SJSA1 (cell line): ENCODE results near the gene PPP1R36. TPM values are rescaled to one million over a fixed set of nuclear protein-coding genes. Genes with fewer than 3 reads are reported as not detected.
"Not testable (repeated sequence)": the region's sequence is repeated elsewhere in the genome, so short reads cannot be mapped to it uniquely, and the experiment has no call there.

ENCODE experiments used
- DNase-seq, 2 experiments: peaks; one replicate each; pipeline ENCODE4 v3.0.0-alpha.2; 2015 to 2020; ENCODE audit warnings: low spot score in 2 of 2, low read depth in 1 of 2
- H3K27ac ChIP-seq: fragments of 250-450 bp; sonication (Bioruptor Pico); 2 replicates; pipeline ENCODE4 v1.5.1; 2020; ENCODE audit warnings: mild to moderate bottlenecking, moderate library complexity
- H3K27me3 ChIP-seq: fragments of 250-450 bp; sonication (Bioruptor Pico); replicated peaks from 2 replicates; pipeline ENCODE4 v1.5.1; 2020; ENCODE audit warnings: mild to moderate bottlenecking, moderate library complexity
- H3K36me3 ChIP-seq: fragments of 250-450 bp; sonication (Bioruptor Pico); 2 replicates; pipeline ENCODE4 v1.5.1; 2020; ENCODE audit warnings: mild to moderate bottlenecking
- H3K4me1 ChIP-seq: fragments of 250-450 bp; sonication (Bioruptor Pico); replicated peaks from 2 replicates; pipeline ENCODE4 v1.6.1; 2021; ENCODE audit warnings: mild to moderate bottlenecking
- H3K4me3 ChIP-seq: fragments of 250-450 bp; sonication (Bioruptor Pico); 2 replicates; pipeline ENCODE4 v1.5.1; 2020; ENCODE audit warnings: mild to moderate bottlenecking
- H3K9me3 ChIP-seq: fragments of 250-450 bp; sonication (Bioruptor Pico); replicated peaks from 2 replicates; pipeline ENCODE4 v1.5.1; 2020; ENCODE audit warnings: mild to moderate bottlenecking
- total RNA-seq: library from RNA; depleted of rRNA; stranded (reverse); fragments of >200 nt; shearing (Covaris generic); gene quantifications from 2 replicates; pipeline ENCODE4 v1.2.3, GENCODE V29; 2014

PPP1R36 gene
- total RNA-seq, 1 experiment from 2014 or later = 0.29 TPM

GRCh38 chr14:64540208-64541202 is 9.3 kb upstream of the PPP1R36 start, which contains the start of gene HSPA2:
TSS of gene HSPA2 (plus strand) at chr14:64540741. CDS start at chr14:64540850, 109 bp downstream.
- Histone ChIP-seq H3K4me1 (peaks cover 30% of the 10 kb centered on the region), H3K27me3 (no peaks in the 10 kb centered on the region), H3K36me3 (no peaks in the 10 kb centered on the region), H3K4me3 (peak within 1 kb of the TSS; percentile 40), H3K9me3 (peaks cover 12% of the 10 kb centered on the region), H3K27ac (peak within 1 kb of the TSS; percentile 66)
- peak; percentile 94 to 96 for DNase-seq

- no peaks in the 10 kb centered on the region for H3K36me3 ChIP-seq
- H3K4me3 ChIP-seq = no peak overlapping the region
- no peak overlapping the region for H3K27ac ChIP-seq
- no peak for DNase-seq
- H3K4me1 ChIP-seq = peaks cover 27% of the 10 kb centered on the region
- H3K27me3 ChIP-seq = no peaks in the 10 kb centered on the region
- peaks cover 12% of the 10 kb centered on the region for H3K9me3 ChIP-seq
These were observed 8.3 kb upstream of the PPP1R36 start for GRCh38 chr14:64541261-64541971.

GRCh38 chr14:64541972-64542835 is 7.6 kb upstream of the PPP1R36 start:
- H3K4me1 ChIP-seq = peaks cover 20% of the 10 kb centered on the region
- H3K27ac ChIP-seq = no peak overlapping the region
- no peak for DNase-seq
- no peaks in the 10 kb centered on the region for H3K36me3 ChIP-seq
- peaks cover 12% of the 10 kb centered on the region for H3K9me3 ChIP-seq
- no peak overlapping the region for H3K4me3 ChIP-seq
- no peaks in the 10 kb centered on the region for H3K27me3 ChIP-seq

- no peak for DNase-seq
- Histone ChIP-seq H3K36me3 (no peaks in the 10 kb centered on the region), H3K27ac (no peak overlapping the region), H3K4me1 (peaks cover 17% of the 10 kb centered on the region), H3K27me3 (no peaks in the 10 kb centered on the region), H3K9me3 (peaks cover 12% of the 10 kb centered on the region), H3K4me3 (no peak overlapping the region)
These were observed 6.9 kb upstream of the PPP1R36 start for GRCh38 chr14:64542836-64543201.

- no peak overlapping the region for H3K27ac ChIP-seq
- DNase-seq = no peak
- no peak overlapping the region for H3K4me3 ChIP-seq
- H3K36me3 ChIP-seq = no peaks in the 10 kb centered on the region
- no peaks in the 10 kb centered on the region for H3K27me3 ChIP-seq
- peaks cover 7% of the 10 kb centered on the region for H3K4me1 ChIP-seq
- H3K9me3 ChIP-seq = peaks cover 12% of the 10 kb centered on the region
These were observed 5.0 kb upstream of the PPP1R36 start for GRCh38 chr14:64544607-64545312.

- Histone ChIP-seq H3K27me3 (no peaks in the 10 kb centered on the region), H3K36me3 (no peaks in the 10 kb centered on the region), H3K4me3 (no peak overlapping the region), H3K4me1 (no peaks in the 10 kb centered on the region; the same call in 1 of the 2 replicates), H3K9me3 (no peaks in the 10 kb centered on the region), H3K27ac (no peak overlapping the region)
- DNase-seq = no peak
These were observed 745 bp upstream of the PPP1R36 start for GRCh38 chr14:64549016-64549415.

GRCh38 chr14:64550621-64551333 is 1.0 kb downstream of the PPP1R36 start:
- Histone ChIP-seq H3K27me3 (no peaks in the 10 kb centered on the region), H3K36me3 (no peaks in the 10 kb centered on the region), H3K27ac (no peak overlapping the region), H3K9me3 (no peaks in the 10 kb centered on the region), H3K4me1 (no peaks in the 10 kb centered on the region), H3K4me3 (no peak overlapping the region)
- DNase-seq = no peak

- H3K27ac ChIP-seq = no peak overlapping the region
- no peak for DNase-seq
- no peak overlapping the region for H3K4me3 ChIP-seq
- H3K36me3 ChIP-seq = no peaks in the 10 kb centered on the region
- H3K9me3 ChIP-seq = no peaks in the 10 kb centered on the region
- H3K27me3 ChIP-seq = no peaks in the 10 kb centered on the region
- H3K4me1 ChIP-seq = peaks cover 3% of the 10 kb centered on the region; the same call in 1 of the 2 replicates
These were observed 4.8 kb downstream of the PPP1R36 start for GRCh38 chr14:64554556-64554955.

- Histone ChIP-seq H3K9me3 (no peaks in the 10 kb centered on the region), H3K36me3 (no peaks in the 10 kb centered on the region), H3K27me3 (no peaks in the 10 kb centered on the region), H3K27ac (no peak overlapping the region), H3K4me1 (peaks cover 3% of the 10 kb centered on the region; the same call in 1 of the 2 replicates), H3K4me3 (no peak overlapping the region)
- DNase-seq = peak; percentile 28 to 56
These were observed 6.8 kb downstream of the PPP1R36 start for GRCh38 chr14:64556526-64556925.

- H3K9me3 ChIP-seq, H3K27me3 ChIP-seq, H3K4me3 ChIP-seq, DNase-seq, H3K4me1 ChIP-seq, H3K27ac ChIP-seq, H3K36me3 ChIP-seq: not testable (repeated sequence)
These were observed 8.5 kb downstream of the PPP1R36 start for GRCh38 chr14:64558216-64558615.

GRCh38 chr14:64561631-64562030 is 11.9 kb downstream of the PPP1R36 start:
- H3K9me3 ChIP-seq = no peaks in the 10 kb centered on the region
- no peak for DNase-seq
- H3K36me3 ChIP-seq = no peaks in the 10 kb centered on the region
- H3K4me3 ChIP-seq = no peak overlapping the region
- H3K4me1 ChIP-seq = peaks cover 2% of the 10 kb centered on the region; the same call in 1 of the 2 replicates
- no peak overlapping the region for H3K27ac ChIP-seq
- H3K27me3 ChIP-seq = no peaks in the 10 kb centered on the region

- no peak overlapping the region for H3K4me3 ChIP-seq
- no peaks in the 10 kb centered on the region for H3K4me1 ChIP-seq
- no peak for DNase-seq
- H3K9me3 ChIP-seq = no peaks in the 10 kb centered on the region
- no peaks in the 10 kb centered on the region for H3K36me3 ChIP-seq
- no peak overlapping the region for H3K27ac ChIP-seq
- H3K27me3 ChIP-seq = no peaks in the 10 kb centered on the region
These were observed 12.7 kb downstream of the PPP1R36 start for GRCh38 chr14:64562436-64562835.
